HG02943 (cell line): ENCODE measurements around the gene TBX10.
"Not testable (repeated sequence)": the region's sequence is repeated elsewhere in the genome, so short reads cannot be mapped to it uniquely, and the experiment has no call there.

ENCODE experiments used
- ATAC-seq: cut with Tn5 transposase; IDR thresholded peaks from one replicate; pipeline ENCODE4 v1.9.1; 2021; ENCODE audit warnings: mild to moderate bottlenecking, low read depth, moderate library complexity; ENCODE audit not compliant: unreplicated experiment

The TBX10 gene

DNA sequence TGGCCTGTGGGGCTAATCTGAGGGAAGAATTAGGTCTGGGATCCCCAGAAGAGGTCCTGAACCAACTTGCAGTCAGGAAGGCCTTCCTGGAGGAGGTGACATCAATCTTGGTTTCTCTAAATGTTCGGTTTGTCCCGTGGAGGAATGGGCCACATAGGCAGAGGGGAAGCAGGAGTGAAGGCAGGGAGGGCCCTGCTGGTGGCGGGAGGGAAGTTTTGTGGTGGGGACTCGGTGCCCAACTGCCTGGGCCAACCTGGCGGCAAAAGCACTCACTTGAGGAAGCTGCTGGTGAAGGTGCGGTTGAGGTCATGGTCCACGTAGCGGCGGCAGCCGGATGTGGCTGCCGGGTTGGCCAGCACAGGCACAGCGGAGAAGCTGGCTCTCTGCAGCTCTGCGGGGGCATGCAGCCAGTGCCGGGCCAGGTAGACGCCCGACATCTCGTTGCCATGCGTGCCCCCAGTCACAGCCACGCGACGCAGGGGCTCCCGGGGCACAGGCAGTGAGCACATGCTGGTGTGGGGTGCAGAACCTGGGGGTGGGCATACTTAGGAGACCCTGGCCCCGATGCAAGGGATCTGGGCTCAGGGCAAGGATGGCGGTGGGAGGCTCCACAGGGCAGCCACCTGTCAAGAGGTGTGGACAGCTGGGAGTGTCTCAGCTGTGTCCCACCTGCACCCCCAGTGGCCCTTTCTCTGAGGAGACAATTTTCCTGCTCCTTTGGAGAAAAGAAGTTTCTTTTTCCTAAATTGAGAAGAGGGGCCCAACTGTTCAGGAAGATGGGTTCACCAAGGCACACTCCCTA, 7.2 kb upstream of the TBX10 start:
- ATAC-seq, result no peak

GRCh38 chr11:67645521-67646461, 6.2 kb upstream of the TBX10 start:
- no peak for ATAC-seq

DNA sequence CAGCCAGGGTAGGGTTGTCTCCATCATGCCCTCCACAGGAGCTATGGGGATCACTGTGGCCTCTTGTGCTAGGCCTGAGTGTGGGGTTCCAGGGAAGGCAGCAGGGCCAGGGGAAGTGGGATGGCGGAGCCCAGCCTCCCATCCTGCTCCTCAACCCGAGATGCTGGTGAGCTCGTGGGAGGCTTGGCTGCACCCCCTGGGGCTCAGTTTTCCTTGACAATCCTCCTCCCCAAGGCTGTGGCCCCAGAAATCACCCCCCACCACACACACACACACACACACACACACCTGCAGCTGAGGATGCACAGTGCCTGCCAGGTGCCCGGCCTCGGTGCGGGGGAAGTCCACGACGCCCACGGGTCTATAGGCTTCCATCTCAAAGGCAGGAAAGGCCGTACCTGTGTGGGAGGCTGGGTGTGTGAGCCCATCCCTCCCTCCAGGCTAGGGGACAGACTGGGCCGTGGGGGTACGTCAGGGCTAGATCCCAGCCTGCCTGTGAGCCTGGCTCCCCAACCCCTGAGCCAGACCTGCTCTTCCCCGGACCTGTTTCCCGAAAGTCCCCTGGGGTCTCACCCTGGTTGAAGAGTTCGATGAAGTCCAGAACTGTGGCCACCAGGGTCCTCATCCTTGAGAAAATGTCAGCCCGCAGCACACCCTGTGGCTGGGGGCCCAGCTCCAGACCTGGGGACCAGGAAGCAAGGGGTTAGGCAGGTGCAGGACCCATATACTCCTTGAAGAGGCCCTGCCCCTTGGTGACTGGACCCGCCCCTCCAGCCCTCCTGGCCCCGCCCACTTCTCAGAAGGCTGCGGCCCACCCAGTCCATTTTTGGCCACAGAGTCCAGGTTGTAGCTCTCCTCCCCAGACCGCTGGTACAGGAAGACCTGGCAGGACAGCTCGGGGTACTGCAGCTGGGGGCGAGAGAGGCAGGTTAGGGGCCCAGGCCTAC, 5.2 kb upstream of the TBX10 start:
- ATAC-seq, result no peak

- no peak for ATAC-seq
Measured at GRCh38 chr11:67644042-67644441, 4.5 kb upstream of the TBX10 start.

DNA sequence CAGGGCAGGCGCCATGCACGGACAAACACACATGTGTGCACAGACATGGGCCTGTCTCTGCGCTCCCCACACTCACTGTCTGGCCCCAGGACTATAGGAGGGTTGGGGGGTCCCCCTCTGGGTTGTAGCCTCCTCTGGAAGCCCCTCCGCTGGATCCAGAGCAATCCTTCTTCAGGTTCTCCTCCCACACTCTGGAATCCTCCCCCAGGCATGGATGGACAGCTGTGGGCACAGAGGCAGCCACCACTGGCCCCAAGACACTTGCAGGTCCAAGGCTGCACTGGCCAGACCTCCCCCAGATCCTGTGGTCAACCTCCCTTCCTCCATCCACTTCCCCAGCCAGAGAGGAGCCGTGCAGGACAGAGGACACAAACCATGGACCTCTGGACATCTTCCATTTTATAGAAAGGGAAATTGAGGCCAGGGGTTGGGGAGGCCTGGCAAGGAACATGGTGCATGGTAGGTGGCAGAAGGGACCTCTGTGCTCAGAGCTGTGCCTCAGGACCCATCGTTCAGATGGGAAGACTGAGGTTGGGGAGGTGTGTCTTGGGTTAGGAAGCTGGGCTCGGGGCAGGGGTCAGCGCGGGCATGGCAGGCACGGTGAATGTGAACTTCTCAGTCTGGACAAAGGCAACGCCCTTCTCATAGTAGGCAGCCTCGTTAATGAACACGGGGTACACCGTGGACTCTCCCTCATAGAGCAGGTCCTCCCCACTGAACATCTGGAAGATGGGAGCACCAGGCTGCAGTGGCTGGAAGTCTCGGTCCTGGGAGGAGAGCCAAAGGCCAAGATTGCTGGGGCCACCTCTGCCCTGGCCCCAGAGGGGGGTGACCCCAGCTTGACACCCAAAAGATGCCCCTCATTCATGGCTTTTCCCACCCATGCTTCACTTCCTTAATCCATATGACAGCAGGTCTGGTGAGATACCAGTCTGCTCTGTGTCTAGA, 2.9 kb upstream of the TBX10 start:
- ATAC-seq, result no peak

DNA sequence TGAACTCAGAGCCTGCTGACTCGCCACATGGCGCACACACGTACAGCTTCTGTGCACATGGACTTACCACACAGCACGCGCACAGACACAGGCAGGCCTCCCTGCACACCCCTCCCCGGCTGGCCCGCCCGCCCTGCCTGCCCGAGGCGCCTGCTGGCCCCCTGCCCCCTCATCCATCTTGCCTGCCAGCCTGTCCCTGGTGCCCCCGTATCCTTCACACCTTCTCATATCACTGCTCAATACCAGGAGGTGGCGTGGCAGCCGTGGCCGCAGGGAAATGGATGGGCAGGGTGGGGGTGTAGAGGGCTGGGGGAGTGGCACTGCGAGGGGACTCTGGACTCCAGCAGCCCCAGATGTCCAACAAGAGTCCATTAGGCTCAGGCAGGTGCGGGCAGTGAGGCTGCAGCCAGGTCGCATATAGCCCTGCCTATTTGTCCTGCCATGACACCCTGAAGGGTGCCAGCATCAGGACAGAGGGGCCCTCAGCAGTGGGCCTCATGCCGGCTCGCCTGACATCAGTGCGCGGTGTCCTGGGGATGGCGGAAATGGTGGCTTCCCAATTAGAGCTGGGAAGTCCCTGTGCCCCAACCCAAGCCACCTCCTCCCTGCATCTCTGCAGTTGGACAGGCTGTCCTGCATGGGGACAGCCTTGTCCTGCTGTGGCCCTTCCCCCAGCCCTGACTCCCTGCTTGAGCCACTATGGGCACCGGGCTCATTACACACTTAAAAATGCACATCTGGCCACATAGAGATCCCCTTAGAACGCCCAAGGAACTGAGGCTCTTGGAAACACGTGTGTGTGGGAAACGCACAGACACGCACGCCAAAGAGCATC, 2.0 kb upstream of the TBX10 start:
- no peak for ATAC-seq

GRCh38 chr11:67640758-67641337, 1.3 kb upstream of the TBX10 start:
- no peak for ATAC-seq

- no peak for ATAC-seq
Measured at GRCh38 chr11:67640021-67640757, 626 bp upstream of the TBX10 start.

GRCh38 chr11:67638535-67639437, 777 bp downstream of the TBX10 start:
- ATAC-seq, result no peak

- ATAC-seq, result not testable (repeated sequence)
Measured at GRCh38 chr11:67637441-67637840, 2.1 kb downstream of the TBX10 start.

DNA sequence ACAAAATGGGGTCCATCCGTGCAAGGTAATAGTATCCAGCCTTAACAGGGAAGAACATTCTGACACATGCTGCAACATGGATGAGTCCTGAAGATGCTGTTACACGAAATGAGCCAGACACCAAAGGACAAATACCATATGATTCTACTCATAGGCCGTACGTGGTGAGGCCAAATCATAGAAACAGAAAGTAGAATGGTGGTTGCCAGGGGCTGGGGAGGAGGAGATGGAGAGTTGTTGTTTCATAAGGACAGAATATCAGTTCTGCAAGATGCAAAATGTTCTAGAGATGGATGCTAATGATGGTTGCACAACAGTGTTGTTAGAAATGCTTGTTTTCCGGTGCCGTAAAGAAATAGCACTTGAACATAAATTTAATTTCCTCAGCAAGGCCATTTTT, 2.6 kb downstream of the TBX10 start:
- ATAC-seq, result no peak

- ATAC-seq, result no peak
Measured at GRCh38 chr11:67635231-67635521, 4.4 kb downstream of the TBX10 start.

- ATAC-seq, result no peak
Measured at GRCh38 chr11:67634366-67635230, 5.0 kb downstream of the TBX10 start.

DNA sequence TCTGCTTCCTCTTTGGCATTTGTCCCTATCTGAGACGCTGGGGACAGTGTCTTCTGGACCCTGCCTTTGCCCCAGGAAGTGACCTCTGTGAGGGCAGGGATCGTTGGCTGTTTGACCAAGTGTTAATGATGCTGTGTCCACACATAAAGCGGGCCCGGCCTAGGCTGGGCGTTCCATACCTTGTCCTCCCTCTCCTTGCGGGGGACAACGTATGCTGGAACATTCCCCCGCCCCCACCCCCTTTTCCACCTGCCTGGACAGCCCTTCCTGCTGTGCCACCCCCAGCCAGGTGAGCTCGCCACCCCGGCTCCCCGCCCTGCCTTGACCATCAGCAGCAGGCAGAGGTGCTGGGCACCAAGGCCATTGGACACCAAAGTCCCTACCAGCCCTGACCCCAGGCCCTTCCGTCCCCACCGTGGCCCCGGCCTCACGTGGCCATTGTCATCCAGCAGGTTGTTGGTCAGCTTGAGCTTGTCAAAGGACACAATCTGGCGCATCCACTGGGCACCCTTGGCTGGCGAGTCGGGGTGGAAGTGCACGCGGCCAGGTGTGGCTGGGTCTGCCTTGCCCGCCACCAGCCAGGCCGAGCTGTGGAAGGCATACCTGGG, 5.7 kb downstream of the TBX10 start:
- ATAC-seq, result no peak

GRCh38 chr11:67632982-67633755, 6.4 kb downstream of the TBX10 start:
- no peak for ATAC-seq
